ENCODE measurements around the gene HELLS. TPM values are rescaled to one million over a fixed set of nuclear protein-coding genes. Genes with fewer than 3 reads are reported as not detected.
"Not testable (repeated sequence)": the region's sequence is repeated elsewhere in the genome, so short reads cannot be mapped to it uniquely, and the experiment has no call there.

The HELLS gene
- polyA plus RNA-seq, 1 of the 3 experiments (the other 2 are of a cell fraction) = 17.3 TPM

DNA sequence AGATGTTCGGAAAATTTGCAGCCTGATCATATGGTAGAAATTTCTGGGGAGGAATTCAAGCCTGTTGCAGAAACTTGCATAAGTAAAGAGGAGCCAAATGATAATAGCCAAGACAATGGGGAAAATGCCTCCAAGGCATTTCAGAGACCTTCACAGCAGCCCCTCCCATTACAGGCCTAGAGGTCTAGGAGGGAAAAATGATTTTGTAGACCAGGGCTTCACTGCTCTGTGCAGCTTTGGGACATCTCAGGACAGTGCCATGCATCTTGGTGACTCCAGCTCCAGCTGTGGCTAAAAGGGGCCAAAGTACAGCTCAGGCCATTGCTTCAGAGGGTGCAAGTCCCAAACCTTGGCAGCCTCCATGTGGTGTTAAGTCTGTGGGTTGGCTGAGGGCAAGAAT, 87.4 kb downstream of the HELLS start:
- Histone ChIP-seq H3K4me2 (no peak overlapping the region), H3K4me3 (ENCODE audit: low read depth in 2 of 2, low read length in 1 of 2) (no peak overlapping the region), H3K9ac (no peak overlapping the region), H4K20me1 (ENCODE audit: insufficient read depth) (no peaks in the 10 kb centered on the region), H3K4me1 (ENCODE audit: control insufficient read depth in 1 of 2, insufficient read depth in 2 of 2, low read depth in 1 of 2, low read length in 1 of 2) (no peaks in the 10 kb centered on the region; a peak in 1 of 4 replicates), H3K27me3 (ENCODE audit: insufficient read depth) (no peaks in the 10 kb centered on the region), H3K9me2 (no peaks in the 10 kb centered on the region), H3K9me3 (no peaks in the 10 kb centered on the region), H3K36me3 (replicated peaks in 1 of 2; ENCODE audit: control insufficient read depth in 1 of 2, insufficient read depth in 2 of 2, low read length in 1 of 2) (no peaks in the 10 kb centered on the region), H3K27ac (ENCODE audit: low read depth in 2 of 2, low read length in 1 of 2) (no peak overlapping the region), H2AFZ (ENCODE audit: low read depth) (no peak overlapping the region), H3F3A (replicated peaks; ENCODE audit: insufficient read depth) (no peaks in the 10 kb centered on the region), H3K79me2 (ENCODE audit: insufficient read depth) (no peaks in the 10 kb centered on the region)
- TF ChIP-seq NFIC (IDR thresholded peaks at IDR 0.05; ENCODE audit: borderline replicate concordance) = no peak
- no peak for TF ChIP-seq MAX (IDR thresholded peaks at IDR 0.05; ENCODE audit: low read depth)
- TF ChIP-seq TCF12 (IDR thresholded peaks at IDR 0.05) = no peak
- no peak for TF ChIP-seq CHD2 (IDR thresholded peaks at IDR 0.05; ENCODE audit: low read length, partially characterized antibody)
- TF ChIP-seq POLR2AphosphoS5 (IDR thresholded peaks at IDR 0.05; ENCODE audit: low read depth, low read length) = no peak
- ChIA-PET CTCF (no interaction called here), POLR2A (no interaction called here)
- WGBS (ENCODE audit: low lambda C conversion rate) = 27% methylated on average over 1 of the region's 1 CpG
- no peak for DNase-seq

DNA sequence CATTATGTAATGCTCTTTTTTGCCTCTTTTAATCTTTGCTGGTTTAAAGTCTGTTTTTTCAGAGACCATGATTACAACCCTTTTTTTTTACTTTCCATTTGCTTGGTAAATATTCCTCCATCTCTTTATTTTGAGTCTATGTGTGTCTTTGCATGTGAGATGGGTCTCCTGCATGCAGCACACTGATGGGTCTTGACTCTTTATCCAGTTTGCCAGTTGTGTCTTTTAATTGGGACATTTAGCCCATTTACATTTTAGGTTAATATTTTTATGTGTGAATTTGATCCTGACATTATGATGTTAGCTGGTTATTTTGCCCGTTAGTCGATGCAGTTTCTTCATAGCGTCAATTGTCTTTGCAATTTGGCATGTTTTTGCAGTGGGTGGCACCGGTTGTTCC, 92.5 kb downstream of the HELLS start:
- DNase-seq; H3K79me2 ChIP-seq (ENCODE audit: insufficient read depth); POLR2A ChIA-PET; H3K4me3 ChIP-seq (ENCODE audit: low read depth in 2 of 2, low read length in 1 of 2); H3K27me3 ChIP-seq (ENCODE audit: insufficient read depth); H2AFZ ChIP-seq (ENCODE audit: low read depth); H3K9me3 ChIP-seq; H3K9ac ChIP-seq; H4K20me1 ChIP-seq (ENCODE audit: insufficient read depth); H3K27ac ChIP-seq (ENCODE audit: low read depth in 2 of 2, low read length in 1 of 2); H3K4me2 ChIP-seq; H3K36me3 ChIP-seq (replicated peaks in 1 of 2; ENCODE audit: control insufficient read depth in 1 of 2, insufficient read depth in 2 of 2, low read length in 1 of 2); CTCF ChIA-PET; H3K9me2 ChIP-seq; H3F3A ChIP-seq (replicated peaks; ENCODE audit: insufficient read depth): not testable (repeated sequence)
- H3K4me1 ChIP-seq (ENCODE audit: control insufficient read depth in 1 of 2, insufficient read depth in 2 of 2, low read depth in 1 of 2, low read length in 1 of 2) = peaks cover 0 to 17% of the 10 kb centered on the region in 2 experiments; a peak in 2 of 4 replicates
- WGBS (ENCODE audit: low lambda C conversion rate) = 81% methylated on average over 4 of the region's 4 CpGs

GRCh38 chr10:94639902-94640301, 94.3 kb downstream of the HELLS start:
- no peak overlapping the region for H3K4me2 ChIP-seq
- peaks cover 0 to 17% of the 10 kb centered on the region in 2 experiments; a peak in 2 of 4 replicates for H3K4me1 ChIP-seq (ENCODE audit: control insufficient read depth in 1 of 2, insufficient read depth in 2 of 2, low read depth in 1 of 2, low read length in 1 of 2)
- no peaks in the 10 kb centered on the region for H3K36me3 ChIP-seq (replicated peaks in 1 of 2; ENCODE audit: control insufficient read depth in 1 of 2, insufficient read depth in 2 of 2, low read length in 1 of 2)
- H3K9ac ChIP-seq = no peak overlapping the region
- H3K9me2 ChIP-seq = no peaks in the 10 kb centered on the region
- no peaks in the 10 kb centered on the region for H3K79me2 ChIP-seq (ENCODE audit: insufficient read depth)
- ChIA-PET CTCF (interaction anchor here (0.6 to 2.1 kb wide), 4 partner anchors 10 to 603 kb away, joined by 3 to 11 read pairs (median 4); no protein-coding TSS in a partner anchor), POLR2A (no interaction called here)
- H4K20me1 ChIP-seq (ENCODE audit: insufficient read depth) = no peaks in the 10 kb centered on the region
- no peaks in the 10 kb centered on the region for H3F3A ChIP-seq (replicated peaks; ENCODE audit: insufficient read depth)
- WGBS (ENCODE audit: low lambda C conversion rate) = 57% methylated on average over 6 of the region's 8 CpGs
- H3K27me3 ChIP-seq (ENCODE audit: insufficient read depth) = no peaks in the 10 kb centered on the region
- no peak for DNase-seq
- H3K9me3 ChIP-seq = peaks cover 6% of the 10 kb centered on the region
- H3K4me3 ChIP-seq (ENCODE audit: low read depth in 2 of 2, low read length in 1 of 2) = no peak overlapping the region
- no peak for TF ChIP-seq ELF1 (IDR thresholded peaks at IDR 0.05)
- no peak for TF ChIP-seq EZH2phosphoT487 (IDR thresholded peaks at IDR 0.05; ENCODE audit: borderline replicate concordance, low read depth)
- TF ChIP-seq EP300 (IDR thresholded peaks at IDR 0.05; ENCODE audit: borderline replicate concordance in 1 of 2, low read depth in 1 of 2, low read length in 1 of 2) = no peak
- TF ChIP-seq FOSL2 (IDR thresholded peaks at IDR 0.05; ENCODE audit: borderline replicate concordance, low read depth) = no peak
- no peak for TF ChIP-seq USF1 (IDR thresholded peaks at IDR 0.05; ENCODE audit: borderline replicate concordance, low read depth)
- TF ChIP-seq GATA2 (CRISPR knock-in tag; IDR thresholded peaks at IDR 0.05) = no peak
- TF ChIP-seq, protein P1, sequence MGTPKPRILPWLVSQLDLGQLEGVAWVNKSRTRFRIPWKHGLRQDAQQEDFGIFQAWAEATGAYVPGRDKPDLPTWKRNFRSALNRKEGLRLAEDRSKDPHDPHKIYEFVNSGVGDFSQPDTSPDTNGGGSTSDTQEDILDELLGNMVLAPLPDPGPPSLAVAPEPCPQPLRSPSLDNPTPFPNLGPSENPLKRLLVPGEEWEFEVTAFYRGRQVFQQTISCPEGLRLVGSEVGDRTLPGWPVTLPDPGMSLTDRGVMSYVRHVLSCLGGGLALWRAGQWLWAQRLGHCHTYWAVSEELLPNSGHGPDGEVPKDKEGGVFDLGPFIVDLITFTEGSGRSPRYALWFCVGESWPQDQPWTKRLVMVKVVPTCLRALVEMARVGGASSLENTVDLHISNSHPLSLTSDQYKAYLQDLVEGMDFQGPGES (IDR thresholded peaks at IDR 0.05; ENCODE audit: low read depth, low read length) = no peak
- TF ChIP-seq MXI1 (IDR thresholded peaks at IDR 0.05; ENCODE audit: low read depth, low read length) = no peak
- H3K27ac ChIP-seq (ENCODE audit: low read depth in 2 of 2, low read length in 1 of 2) = peak overlapping the region in 1 of 2 experiments; percentile 72; a peak in 2 of 4 replicates
- H2AFZ ChIP-seq (ENCODE audit: low read depth) = no peak overlapping the region
